GM23338 (cell line): Measurements from ENCODE around the gene SURF4.

ENCODE experiments used
- CREB1 ChIP-seq: fragments of 250-450 bp; sonication (Bioruptor Pico); IDR thresholded peaks from 2 replicates; pipeline ENCODE4 v1.5.0; 2020; ENCODE audit warnings: low read depth, mild to moderate bottlenecking, moderate library complexity
- EZH2 ChIP-seq: fragments of 200-600 bp; sonication (generic); IDR thresholded peaks from one replicate; pipeline ENCODE4 v1.8.0; 2017; ENCODE audit warnings: antibody characterized with exemption, mild to moderate bottlenecking, low read depth; ENCODE audit not compliant: unreplicated experiment
- EZH2phosphoT487 ChIP-seq: fragments of 200-600 bp; sonication (generic); IDR thresholded peaks from one replicate; pipeline ENCODE4 v1.8.1; 2018; ENCODE audit warnings: antibody characterized with exemption; ENCODE audit not compliant: unreplicated experiment
- NANOG ChIP-seq: IDR thresholded peaks from 2 replicates; pipeline ENCODE4 v1.6.1; 2016; ENCODE audit warnings: antibody characterized with exemption, borderline replicate concordance
- POLR2AphosphoS5 ChIP-seq: IDR thresholded peaks from 2 replicates; pipeline ENCODE4 v1.6.1; 2016; ENCODE audit warnings: antibody characterized with exemption, low read depth
- REST ChIP-seq: IDR thresholded peaks from one replicate; pipeline ENCODE4 v1.6.1; 2018; ENCODE audit warnings: antibody characterized with exemption; ENCODE audit not compliant: unreplicated experiment
- ZNF114 ChIP-seq: fragments of 250-450 bp; sonication (Bioruptor Pico); IDR thresholded peaks from 2 replicates; pipeline ENCODE4 v1.5.0; 2020; ENCODE audit warnings: mild to moderate bottlenecking, moderate library complexity
- ZNF331 ChIP-seq: fragments of 250-450 bp; sonication (Bioruptor Pico); IDR thresholded peaks from 2 replicates; pipeline ENCODE4 v1.5.0; 2020; ENCODE audit warnings: low read depth, mild to moderate bottlenecking, moderate library complexity
- TF ChIP-seq, protein P1 (sequence below), 2 experiments: fragments of 200-600 bp in 1 of 2; sonication (generic) in 1 of 2; conservative IDR thresholded peaks; 2 replicates each; pipeline versions ENCODE4 v1.5.1 to v1.6.1; 2016 to 2017; ENCODE audit warnings: antibody characterized with exemption in 2 of 2, low read depth in 2 of 2, mild to moderate bottlenecking in 2 of 2, moderate library complexity in 1 of 2

DNA sequence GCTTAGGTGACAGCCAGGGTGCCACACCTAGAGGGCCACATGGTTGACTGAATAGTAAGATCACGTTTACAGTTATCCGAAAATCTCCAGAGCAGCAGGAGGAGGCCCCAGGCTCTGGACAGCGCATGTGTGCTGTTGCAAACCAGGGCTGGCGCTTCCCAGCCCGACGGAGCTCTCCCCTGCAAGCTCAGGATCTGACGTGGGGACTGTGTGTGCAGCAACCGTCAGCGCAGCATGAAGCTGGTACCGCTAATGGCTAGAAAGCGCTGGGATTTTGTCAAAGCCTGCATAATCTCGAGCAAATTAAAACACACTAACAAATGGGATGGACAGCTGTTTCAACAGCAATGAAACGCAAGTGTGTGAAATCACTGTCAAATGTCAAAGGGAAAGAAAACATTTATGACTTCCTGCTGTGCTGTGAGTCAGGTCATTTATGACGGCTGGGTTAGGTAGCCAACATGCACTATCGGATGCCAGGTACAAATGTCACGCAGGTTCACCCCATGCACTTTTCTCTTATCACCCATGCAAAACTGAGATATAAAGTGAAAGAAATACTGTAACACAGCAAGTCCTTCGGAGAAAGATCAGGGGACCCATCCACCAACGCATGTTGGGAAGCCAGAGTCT, 7.5 kb downstream of the SURF4 start:
- TF ChIP-seq, protein P1, sequence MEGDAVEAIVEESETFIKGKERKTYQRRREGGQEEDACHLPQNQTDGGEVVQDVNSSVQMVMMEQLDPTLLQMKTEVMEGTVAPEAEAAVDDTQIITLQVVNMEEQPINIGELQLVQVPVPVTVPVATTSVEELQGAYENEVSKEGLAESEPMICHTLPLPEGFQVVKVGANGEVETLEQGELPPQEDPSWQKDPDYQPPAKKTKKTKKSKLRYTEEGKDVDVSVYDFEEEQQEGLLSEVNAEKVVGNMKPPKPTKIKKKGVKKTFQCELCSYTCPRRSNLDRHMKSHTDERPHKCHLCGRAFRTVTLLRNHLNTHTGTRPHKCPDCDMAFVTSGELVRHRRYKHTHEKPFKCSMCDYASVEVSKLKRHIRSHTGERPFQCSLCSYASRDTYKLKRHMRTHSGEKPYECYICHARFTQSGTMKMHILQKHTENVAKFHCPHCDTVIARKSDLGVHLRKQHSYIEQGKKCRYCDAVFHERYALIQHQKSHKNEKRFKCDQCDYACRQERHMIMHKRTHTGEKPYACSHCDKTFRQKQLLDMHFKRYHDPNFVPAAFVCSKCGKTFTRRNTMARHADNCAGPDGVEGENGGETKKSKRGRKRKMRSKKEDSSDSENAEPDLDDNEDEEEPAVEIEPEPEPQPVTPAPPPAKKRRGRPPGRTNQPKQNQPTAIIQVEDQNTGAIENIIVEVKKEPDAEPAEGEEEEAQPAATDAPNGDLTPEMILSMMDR (conservative IDR thresholded peaks at IDR 0.05; ENCODE audit: low read depth in 2 of 2): no peak
- TF ChIP-seq EZH2 (no peak), POLR2AphosphoS5 (no peak), EZH2phosphoT487 (no peak), CREB1 (CRISPR knock-in tag) (no peak), REST (no peak), ZNF114 (CRISPR knock-in tag) (no peak), NANOG (no peak), ZNF331 (CRISPR knock-in tag) (no peak)
